ENCODE data around the gene XPO6.
A peak's percentile ranks its signal among the peaks of the same experiment; 100 is the strongest.
"Not testable (repeated sequence)": the region's sequence is repeated elsewhere in the genome, so short reads cannot be mapped to it uniquely, and the experiment has no call there.

XPO6 gene, protein sequence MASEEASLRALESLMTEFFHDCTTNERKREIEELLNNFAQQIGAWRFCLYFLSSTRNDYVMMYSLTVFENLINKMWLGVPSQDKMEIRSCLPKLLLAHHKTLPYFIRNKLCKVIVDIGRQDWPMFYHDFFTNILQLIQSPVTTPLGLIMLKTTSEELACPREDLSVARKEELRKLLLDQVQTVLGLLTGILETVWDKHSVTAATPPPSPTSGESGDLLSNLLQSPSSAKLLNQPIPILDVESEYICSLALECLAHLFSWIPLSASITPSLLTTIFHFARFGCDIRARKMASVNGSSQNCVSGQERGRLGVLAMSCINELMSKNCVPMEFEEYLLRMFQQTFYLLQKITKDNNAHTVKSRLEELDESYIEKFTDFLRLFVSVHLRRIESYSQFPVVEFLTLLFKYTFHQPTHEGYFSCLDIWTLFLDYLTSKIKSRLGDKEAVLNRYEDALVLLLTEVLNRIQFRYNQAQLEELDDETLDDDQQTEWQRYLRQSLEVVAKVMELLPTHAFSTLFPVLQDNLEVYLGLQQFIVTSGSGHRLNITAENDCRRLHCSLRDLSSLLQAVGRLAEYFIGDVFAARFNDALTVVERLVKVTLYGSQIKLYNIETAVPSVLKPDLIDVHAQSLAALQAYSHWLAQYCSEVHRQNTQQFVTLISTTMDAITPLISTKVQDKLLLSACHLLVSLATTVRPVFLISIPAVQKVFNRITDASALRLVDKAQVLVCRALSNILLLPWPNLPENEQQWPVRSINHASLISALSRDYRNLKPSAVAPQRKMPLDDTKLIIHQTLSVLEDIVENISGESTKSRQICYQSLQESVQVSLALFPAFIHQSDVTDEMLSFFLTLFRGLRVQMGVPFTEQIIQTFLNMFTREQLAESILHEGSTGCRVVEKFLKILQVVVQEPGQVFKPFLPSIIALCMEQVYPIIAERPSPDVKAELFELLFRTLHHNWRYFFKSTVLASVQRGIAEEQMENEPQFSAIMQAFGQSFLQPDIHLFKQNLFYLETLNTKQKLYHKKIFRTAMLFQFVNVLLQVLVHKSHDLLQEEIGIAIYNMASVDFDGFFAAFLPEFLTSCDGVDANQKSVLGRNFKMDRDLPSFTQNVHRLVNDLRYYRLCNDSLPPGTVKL

DNA sequence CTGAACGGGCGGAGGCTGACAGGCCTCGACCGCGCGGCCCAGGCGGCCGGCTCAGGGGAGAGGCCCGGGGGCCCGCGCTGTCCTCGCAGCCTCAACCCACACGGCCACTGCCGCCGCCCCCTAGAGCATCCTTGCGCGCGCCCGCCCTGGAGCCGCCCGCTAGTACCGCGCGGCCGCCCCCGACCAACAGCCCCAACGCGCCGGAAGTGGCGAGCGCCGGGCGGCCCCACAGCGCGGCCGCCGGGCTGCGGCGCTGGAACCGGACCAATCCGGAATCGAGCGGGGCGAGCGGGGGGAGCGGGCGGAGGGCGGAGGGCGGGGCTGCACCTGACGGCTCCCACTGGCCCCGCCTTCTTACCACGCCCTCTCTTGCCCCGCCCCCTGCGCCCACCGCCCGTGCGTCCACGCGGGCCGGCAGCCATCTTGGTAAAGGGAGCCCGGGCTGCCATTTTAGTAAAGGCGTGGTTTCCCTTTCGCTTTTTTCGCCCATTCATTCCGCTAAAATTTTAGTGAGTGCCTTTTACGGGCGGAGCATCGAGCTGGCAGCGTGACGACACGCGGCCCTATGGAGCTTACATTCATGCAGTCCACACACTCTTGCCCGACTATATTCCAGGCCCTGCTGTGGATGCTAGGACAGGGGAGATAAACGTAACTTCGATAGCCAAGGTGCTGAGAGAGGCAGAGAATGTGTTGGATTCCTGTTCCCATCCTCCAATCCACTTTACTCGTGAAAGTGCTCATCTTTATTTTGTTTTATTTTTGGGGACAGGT, at the start of gene XPO6:
Gene XPO6, minus strand, starts transcription at position 208 of the 774 bp plus-strand sequence. CDS start 597 bp downstream, outside the sequence.
- DNase-seq (ENCODE audit: low spot score): peak; percentile 98

- DNase-seq (ENCODE audit: low spot score): no peak
Observed at GRCh38 chr16:28260193-28260592, 48.4 kb upstream of the XPO6 start.

- DNase-seq (ENCODE audit: low spot score): no peak
Observed at GRCh38 chr16:28259781-28260150, 48.0 kb upstream of the XPO6 start.

DNA sequence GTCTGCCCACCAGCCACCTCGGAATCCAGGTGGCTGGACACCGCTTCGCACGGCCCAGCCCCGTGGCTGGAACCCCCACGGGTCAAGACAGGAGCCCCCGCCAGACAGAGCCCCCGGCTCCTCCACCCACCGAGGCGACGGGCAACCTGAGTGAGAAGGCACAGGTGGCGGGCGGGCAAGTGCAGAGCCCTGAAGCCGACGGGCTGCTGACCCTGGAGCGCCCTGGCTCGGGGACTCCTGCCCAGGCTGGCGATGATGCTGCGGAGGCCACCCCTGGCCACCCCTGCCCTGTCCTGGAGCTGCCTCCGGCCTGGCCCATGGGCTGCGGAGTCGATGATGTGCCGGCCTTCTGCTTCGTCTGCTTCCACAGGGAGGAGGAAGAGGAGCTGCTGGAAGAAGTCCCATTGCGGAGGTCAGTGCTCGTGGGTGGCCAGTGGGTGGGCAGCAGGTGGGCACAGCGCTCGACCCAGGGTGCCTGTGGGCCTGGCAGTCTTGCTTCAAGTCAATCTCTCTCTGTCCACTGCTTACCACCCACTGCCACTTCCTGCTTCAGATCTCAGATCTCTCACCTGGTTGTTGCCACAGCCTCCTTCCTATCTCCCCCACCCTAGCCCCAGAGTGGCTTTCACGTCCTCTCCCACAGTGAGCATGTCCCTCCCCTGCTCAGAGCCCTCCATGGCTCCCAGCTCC, 47.5 kb upstream of the XPO6 start:
- DNase-seq (ENCODE audit: low spot score): no peak

DNA sequence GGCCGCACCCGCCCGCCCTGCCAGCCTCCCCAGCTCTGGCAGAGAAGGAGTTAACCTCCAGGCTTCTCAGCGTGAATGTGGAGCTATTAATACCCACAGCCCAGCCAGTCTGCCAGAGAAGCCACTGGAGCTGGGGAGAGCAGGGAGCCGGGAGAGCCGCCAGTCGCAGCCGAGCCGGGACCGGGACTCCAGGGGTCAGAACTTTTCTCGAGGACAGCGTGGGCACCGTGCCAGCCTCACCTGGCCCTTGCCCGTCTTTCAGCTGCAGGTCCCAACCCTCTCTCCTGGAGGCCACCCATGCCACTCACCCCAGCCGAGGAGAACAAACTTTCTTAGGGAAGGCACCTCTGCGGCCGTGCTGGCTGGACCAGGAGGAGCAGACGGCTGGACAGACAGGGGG, 46.8 kb upstream of the XPO6 start:
- DNase-seq (ENCODE audit: low spot score): no peak

- DNase-seq (ENCODE audit: low spot score): no peak
Observed at GRCh38 chr16:28257256-28257655, 45.5 kb upstream of the XPO6 start.

GRCh38 chr16:28255838-28256237, 44.1 kb upstream of the XPO6 start:
- DNase-seq (ENCODE audit: low spot score): no peak

DNA sequence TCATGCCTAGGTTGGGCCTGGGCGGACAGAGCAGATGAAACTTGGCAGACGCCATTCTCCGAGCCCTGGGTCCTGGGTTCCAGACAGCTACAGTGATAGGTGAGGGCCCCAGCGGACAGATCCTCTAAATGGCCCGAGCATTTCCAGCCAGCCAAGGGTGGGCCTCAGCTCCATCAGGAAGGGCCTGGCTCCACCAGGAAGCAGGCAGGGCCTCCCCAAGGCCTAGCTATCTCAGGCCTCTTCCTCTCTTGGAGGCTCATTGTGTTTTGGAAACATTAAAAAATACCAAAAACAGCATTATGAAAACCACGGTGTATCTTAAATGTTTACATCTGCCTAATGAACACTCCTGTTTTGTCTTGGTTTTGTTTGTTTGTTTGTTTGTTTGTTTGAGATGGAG, 42.4 kb upstream of the XPO6 start:
- no peak for DNase-seq (ENCODE audit: low spot score)

GRCh38 chr16:28250999-28251398, 39.2 kb upstream of the XPO6 start:
- no peak for DNase-seq (ENCODE audit: low spot score)

DNA sequence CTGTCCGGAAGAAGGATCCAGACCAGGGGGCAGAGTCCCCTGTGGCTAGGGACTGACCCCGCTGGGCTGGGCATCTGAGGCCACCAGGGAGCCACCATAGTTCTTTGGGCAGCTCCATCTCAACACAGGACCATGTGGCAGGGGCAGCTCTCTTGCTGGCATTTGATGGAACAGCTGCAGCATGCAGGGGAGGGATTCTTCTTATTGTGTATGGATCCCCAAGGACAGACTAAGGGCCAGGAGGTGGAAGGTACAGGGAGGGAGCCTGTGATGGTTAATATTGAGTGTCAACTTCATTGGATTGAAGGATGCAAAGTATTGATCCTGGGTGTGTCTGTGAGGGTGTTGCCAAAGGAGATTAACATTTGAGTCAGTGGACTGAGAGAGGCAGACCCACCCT, 37.7 kb upstream of the XPO6 start:
- not testable (repeated sequence) for DNase-seq (ENCODE audit: low spot score)

DNA sequence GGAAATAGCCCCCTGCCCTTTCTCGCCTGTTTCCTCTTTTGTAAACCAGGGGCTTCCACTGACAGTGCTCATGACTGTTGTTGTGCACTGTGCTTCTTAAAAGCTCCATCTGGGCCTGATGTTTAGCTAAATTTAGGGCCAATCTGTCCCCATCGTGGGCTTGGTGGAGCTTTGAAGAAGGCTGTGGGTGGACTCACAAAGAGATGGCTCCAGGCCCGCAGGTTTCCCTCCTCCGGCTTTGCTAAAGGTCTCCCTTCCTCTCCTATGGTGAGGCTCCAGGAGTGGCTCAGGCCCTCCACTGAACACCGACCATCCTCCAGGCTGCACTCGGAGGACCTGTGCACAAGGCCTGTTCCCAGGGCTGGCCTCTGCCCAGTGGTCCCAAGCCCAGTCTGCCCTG, 30.2 kb upstream of the XPO6 start:
- no peak for DNase-seq (ENCODE audit: low spot score)

GRCh38 chr16:28237754-28238357, 26.1 kb upstream of the XPO6 start:
- no peak for DNase-seq (ENCODE audit: low spot score)

DNA sequence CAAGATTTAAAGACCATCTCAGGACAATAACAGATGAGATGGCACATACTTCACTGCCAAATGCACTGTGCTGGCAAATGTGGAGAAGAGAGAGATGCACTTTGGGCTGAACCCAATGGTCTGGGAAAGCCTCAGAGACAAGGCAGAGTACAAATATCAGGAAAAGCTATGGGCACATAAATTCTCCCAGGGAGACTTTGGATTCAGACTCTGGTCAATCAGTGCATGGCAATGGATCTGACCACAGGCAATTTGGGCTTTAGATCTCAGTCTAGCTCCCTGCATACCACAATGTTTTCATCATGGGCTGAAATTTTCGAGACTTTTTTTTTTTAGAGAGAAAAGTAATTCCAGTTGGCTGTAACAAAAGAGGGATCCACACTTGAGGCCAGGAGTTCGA, 20.0 kb upstream of the XPO6 start:
- DNase-seq (ENCODE audit: low spot score): no peak

DNA sequence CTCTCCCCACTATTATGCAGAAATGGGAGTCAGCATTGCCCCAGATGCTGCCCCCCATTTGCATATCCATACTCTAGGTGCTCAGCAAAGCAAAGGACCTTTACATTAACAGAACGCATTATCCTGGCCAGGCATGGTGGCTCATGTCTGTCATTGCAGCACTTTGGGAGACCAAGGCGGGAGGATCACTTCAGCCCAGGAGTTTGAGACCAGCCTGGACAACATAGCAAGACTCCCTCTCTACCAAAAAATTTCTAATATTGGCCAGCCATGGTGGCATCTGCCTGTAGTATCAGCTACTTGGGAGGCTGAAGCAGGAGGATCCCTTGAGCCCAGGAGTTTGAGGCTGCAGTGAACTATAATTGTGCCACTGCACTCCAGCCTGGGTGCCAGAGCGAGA, 12.1 kb upstream of the XPO6 start:
- not testable (repeated sequence) for DNase-seq (ENCODE audit: low spot score)

DNA sequence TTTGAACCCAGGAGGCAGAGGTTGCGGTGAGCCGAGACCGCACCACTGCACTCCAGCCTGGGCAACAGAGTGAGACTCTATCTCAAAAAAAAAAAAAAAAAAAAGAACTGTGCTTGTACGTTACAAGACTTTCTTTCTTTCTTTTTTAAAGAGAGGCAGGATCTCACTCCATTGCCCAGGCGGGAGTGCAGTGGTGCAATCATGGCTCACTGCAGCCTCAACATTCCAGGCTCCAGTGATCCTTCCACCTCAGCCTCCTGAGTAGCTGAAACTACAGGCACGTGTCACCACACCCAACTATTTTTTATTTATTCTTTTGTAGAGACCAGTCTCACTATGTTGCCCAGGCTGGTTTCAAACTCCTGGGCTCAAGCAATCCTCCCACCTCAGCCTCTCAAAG, 8.0 kb upstream of the XPO6 start:
- not testable (repeated sequence) for DNase-seq (ENCODE audit: low spot score)

DNA sequence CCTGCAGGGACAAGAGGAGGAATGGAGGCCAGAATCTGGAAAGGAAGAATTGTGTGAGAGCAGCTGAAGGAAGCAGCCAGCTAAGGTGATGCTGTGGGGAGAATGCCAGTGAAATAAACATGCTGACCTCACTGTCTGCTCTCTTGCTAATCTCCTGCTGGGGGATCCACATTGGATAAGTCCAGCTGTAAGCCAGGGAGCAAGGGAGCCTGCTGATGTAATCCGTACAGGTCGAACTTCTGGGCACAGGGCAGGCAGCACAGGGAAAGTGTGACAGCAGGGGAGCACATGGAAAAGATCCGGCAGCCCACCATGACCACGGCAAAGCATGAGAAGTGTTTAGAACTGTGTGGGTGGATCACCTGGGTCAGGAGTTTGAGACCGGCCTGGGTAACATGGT, 7.5 kb upstream of the XPO6 start:
- DNase-seq (ENCODE audit: low spot score): no peak

DNA sequence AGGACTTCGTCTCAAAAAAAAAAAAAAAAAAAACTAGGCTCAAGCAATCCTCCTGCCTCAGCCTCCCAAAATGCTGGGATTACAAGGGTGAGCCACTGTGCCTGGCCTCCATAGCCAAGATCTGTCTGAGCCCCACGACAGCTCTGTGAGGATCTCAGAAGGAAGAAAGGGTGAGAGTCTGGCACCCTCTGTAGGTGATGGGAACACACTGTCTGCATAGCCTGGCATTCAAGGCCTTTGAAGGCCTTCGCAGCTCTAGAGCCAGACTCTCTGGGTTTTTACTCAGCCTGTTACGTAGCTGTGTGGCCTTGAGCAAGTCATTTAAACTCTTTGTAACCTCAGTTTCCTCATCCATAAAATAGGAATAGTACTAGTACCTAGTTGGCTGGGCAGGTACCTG, 6.3 kb upstream of the XPO6 start:
- peak; percentile 44 for DNase-seq (ENCODE audit: low spot score)

- DNase-seq (ENCODE audit: low spot score): no peak
Observed at GRCh38 chr16:28217326-28217725, 5.6 kb upstream of the XPO6 start.

- DNase-seq (ENCODE audit: low spot score): no peak
Observed at GRCh38 chr16:28213396-28213795, 1.6 kb upstream of the XPO6 start.

- DNase-seq (ENCODE audit: low spot score): no peak
Observed at GRCh38 chr16:28212532-28212873, 738 bp upstream of the XPO6 start.

DNA sequence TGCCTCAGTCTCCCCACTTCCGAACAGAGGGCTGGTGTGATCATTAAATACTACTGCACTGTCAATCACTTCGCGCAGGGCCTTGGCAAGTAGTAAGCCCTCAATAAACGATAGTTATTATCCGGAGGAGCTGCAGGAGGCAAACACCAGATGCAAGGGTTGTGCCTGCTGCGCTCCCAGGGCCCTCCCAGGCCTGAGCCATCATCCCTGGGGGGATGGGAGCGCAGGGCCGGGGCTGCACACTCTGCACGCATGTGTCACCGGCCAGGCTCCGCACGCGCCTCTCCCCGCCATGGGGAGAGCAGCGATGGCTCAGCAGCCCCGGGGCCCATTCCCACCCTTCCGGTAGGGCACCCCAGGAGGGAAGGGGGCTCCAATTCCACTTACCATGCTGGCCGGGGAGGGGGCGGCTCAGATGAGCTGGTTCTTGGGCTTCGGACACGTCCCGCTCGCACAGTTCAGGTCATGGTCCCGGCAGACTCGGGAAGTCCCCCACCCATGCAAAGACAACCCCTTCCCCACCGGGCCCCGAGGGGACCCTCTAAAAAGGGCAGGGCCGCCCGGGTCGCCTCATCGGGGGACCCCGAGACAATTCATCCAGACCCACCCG, 681 bp downstream of the XPO6 start:
- DNase-seq (ENCODE audit: low spot score): peak; percentile 62
